GM19099 (cell line): ENCODE measurements around the gene DEFB132.

Source experiments
- POLR2A ChIP-seq: IDR thresholded peaks from 3 replicates; pipeline ENCODE4 v1.6.1; 2011; ENCODE audit warnings: low read depth; ENCODE audit not compliant: insufficient read length; ENCODE audit errors: extremely low read depth

Gene DEFB132

DNA sequence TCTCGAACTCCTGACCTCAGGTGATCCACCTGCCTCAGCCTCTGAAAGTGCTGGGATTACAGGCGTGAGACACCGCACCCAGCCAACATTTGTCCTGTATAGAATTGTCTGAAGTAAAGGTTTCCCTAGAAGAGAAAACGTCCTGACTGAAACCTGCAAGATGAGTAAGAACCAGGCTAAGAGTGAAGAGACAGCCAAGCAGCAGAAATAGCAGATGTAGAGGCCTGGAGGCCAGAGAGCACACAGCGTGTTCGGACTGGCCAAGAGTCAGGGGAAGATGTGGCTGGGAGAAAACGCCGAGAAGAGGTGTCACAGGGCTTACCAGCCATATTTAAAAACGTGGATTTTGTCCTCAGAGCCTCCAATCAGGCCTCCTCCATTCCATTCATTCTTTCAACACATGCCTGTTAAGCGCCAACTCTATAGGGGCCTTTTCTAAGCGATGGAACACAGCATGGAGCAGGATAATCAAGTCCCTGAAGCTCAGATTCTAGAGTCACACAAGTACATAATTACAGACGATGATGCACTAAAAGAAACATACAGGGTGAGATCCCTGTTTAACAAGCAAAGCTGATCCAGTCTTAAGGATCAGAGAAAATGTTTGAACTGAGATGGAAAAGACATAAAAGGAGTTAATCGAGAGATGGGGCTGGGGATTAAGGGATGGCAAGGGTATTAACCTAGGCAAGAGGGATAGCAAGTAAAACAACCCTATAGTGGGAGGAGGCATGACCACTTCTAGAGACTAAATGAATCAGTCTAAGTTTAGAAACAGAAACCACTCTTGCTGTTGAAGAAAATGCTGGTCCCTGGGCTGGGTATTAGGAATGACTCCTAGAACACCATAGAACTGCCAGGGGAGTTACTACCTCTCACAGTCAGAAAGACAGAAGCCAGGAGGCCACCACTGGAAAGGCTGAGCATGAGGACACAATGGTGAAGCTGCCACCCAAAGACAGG lies 44.6 kb downstream of the DEFB132 start:
- TF ChIP-seq POLR2A, result no peak

DNA sequence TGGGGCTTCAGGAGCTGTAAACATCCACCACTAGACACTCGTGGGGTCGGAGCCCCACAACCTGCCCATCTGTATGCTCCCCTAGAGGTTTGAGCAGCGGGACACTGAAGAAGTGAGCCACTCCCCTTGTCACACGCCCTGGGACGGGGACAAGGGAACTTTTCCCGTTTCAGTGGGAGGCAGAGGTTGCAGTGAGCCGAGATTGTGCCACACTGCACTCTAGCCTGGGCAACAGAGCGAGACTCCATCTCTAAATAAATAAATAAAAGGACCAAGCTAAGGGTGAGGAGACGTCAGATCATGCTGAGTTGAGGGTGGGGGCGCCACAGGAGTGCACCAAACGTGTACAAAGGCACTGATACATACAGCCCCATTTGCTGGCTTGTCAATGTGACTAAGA lies 48.2 kb downstream of the DEFB132 start:
- TF ChIP-seq POLR2A, result no peak

DNA sequence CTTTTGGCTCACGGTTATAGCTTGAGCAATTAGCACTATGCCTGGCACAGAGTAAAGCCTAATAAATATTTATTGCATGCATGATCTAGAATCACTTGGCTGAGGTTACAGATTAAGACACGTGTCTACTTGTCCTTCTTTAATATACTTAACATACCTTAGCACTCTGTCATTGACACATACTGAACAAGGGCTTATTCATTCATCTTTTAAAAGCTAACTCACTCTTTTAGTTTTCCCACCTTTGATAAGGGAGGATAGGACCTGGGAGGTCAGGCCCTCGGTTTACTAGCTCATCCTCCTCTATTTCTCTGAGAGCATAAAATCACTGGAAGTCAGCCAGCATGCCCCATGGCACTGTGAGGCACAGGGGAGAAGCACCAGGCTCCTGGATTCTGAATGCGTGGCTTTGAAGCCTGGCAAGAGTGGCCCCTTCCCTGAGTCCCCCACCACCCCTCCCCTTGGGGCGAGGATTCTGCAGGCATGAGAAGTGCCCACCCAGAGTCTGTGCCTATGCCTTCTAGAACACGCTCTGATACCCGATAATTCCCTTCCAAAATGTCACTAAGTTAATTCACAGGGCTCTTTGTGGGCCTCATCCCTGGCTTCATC lies 51.0 kb downstream of the DEFB132 start:
- TF ChIP-seq POLR2A, result no peak

DNA sequence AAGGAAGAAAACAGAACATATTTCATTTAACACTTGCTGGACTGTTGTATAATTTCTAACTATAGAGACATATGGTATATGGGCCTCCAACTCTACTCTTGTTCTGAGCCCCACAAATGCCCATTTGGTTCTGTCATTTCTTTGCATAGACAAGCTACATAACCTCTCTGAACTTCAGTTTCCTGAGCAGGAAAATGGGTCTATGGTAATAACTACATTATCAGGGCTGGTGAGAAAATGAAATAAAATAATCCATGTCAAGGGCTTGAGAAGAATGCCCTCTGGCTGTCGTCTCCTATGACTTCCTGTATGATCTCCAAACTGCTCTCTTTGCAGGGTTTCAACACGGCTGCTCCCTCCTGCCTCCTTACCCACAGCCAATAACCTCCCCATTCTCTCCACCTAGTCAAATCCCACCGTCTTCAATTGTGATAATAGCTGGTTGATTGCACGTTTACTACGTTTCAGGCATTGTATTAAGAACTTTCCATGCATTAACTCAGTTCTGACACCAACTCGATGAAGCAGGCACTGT lies 51.8 kb downstream of the DEFB132 start:
- TF ChIP-seq POLR2A, result no peak

DNA sequence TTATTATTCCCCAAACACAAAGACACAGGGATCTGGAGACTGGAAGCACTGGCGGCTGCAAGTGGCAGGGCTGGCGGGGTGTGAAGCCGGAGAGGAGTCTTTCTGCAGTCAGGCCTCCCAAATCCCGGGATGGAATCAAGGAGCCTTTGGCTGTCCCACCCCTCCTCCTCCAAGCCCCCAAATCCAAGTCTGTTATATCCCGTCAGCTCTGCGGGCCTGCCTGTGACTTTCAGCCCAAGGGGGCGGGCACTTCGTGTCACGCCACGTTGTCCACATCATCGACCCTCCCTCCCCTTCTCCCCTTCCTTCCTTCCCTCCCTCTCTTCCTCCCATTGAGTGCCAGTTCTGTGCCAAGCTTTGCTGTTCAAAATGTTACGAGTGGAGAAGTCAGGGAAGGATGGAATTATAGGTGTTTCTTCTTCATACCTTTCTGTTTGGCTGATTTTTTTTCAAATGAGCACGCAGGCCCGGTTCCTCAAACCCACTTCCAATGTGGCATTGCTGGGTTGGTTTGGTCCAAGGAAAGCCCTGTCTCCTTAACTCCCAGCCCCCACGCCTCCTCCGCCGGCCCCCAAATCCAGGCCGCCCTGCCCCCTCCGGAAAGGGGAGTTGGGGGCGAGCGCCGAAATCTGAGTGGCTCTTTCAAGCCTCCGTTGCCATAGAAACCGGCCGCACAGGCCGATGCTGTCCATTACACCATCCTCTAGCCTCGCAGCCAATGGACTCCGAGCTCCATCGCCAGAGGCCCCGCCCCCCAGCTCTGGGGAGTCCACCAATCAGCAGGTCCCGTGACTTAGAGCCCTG lies 52.5 kb downstream of the DEFB132 start:
- TF ChIP-seq POLR2A, result no peak

DNA sequence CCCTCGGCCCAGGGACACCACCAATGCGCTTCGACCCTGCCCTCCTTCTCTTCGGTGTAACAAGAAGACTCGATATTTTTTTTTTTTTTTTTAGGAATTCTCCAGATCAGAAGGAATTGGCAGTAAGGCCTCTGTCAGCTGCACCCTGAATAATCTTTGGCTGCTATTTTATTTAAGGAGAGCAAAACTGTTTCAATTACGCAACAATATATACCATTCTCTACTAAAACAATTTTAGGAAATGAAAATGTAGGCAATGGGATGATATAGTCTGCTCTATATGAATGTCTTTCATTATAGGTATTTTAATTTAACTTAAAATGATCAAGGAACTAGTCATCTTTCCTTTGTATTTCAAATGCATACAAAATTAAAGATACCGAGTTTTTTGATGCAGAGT lies 53.1 kb downstream of the DEFB132 start:
- TF ChIP-seq POLR2A, result no peak
